ENCODE results near the gene CBLC. TPM values are rescaled to one million over a fixed set of nuclear protein-coding genes. Genes with fewer than 3 reads are reported as not detected.
"Not testable (repeated sequence)": the region's sequence is repeated elsewhere in the genome, so short reads cannot be mapped to it uniquely, and the experiment has no call there.

Gene CBLC
- total RNA-seq, 1 donor from 2014 or later: not detected

DNA sequence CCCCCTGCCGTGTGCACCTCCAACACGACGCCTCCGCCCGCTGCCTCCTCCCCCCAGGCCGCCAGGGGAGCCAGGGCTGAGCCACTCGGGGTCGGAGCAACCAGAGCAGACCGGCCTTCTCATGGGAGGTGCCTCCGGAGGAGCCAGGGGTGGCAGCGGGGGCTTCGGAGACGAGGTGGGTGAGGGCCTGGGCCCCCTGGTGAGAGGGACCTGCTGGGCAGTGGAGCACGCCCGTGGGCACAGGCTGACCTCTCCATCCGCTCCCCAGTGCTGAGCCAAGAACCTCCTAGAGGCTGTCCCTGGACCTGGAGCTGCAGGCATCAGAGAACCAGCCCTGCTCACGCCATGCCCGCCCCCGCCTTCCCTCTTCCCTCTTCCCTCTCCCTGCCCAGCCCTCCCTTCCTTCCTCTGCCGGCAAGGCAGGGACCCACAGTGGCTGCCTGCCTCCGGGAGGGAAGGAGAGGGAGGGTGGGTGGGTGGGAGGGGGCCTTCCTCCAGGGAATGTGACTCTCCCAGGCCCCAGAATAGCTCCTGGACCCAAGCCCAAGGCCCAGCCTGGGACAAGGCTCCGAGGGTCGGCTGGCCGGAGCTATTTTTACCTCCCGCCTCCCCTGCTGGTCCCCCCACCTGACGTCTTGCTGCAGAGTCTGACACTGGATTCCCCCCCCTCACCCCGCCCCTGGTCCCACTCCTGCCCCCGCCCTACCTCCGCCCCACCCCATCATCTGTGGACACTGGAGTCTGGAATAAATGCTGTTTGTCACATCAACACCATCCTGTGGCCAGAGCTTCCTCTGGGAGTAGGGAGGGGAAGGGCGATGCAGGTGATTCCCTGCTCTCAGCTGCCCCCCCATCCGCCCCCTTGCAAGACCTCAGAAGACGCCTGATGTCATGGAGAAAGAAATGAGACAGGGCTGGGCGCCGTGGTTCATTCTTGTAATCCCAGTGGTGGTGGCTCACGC is 43.2 kb downstream of the CBLC start:
- no peak overlapping the region for H3K27ac Mint-ChIP-seq (ENCODE audit: unreplicated experiment)
- H3K27me3 Mint-ChIP-seq (ENCODE audit: low read depth): peaks cover 13% of the 10 kb centered on the region
- H3K9me3 Mint-ChIP-seq (ENCODE audit: low read depth): no peaks in the 10 kb centered on the region
- no peak for DNase-seq (ENCODE audit: low spot score)
- H3K36me3 Mint-ChIP-seq (ENCODE audit: low read depth): no peaks in the 10 kb centered on the region
- TF ChIP-seq, protein P1, sequence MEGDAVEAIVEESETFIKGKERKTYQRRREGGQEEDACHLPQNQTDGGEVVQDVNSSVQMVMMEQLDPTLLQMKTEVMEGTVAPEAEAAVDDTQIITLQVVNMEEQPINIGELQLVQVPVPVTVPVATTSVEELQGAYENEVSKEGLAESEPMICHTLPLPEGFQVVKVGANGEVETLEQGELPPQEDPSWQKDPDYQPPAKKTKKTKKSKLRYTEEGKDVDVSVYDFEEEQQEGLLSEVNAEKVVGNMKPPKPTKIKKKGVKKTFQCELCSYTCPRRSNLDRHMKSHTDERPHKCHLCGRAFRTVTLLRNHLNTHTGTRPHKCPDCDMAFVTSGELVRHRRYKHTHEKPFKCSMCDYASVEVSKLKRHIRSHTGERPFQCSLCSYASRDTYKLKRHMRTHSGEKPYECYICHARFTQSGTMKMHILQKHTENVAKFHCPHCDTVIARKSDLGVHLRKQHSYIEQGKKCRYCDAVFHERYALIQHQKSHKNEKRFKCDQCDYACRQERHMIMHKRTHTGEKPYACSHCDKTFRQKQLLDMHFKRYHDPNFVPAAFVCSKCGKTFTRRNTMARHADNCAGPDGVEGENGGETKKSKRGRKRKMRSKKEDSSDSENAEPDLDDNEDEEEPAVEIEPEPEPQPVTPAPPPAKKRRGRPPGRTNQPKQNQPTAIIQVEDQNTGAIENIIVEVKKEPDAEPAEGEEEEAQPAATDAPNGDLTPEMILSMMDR (IDR thresholded peaks at IDR 0.05): no peak
- peaks cover 14% of the 10 kb centered on the region for H3K4me1 Mint-ChIP-seq (ENCODE audit: low read depth)
- no peak overlapping the region for H3K4me3 Mint-ChIP-seq (ENCODE audit: unreplicated experiment)

DNA sequence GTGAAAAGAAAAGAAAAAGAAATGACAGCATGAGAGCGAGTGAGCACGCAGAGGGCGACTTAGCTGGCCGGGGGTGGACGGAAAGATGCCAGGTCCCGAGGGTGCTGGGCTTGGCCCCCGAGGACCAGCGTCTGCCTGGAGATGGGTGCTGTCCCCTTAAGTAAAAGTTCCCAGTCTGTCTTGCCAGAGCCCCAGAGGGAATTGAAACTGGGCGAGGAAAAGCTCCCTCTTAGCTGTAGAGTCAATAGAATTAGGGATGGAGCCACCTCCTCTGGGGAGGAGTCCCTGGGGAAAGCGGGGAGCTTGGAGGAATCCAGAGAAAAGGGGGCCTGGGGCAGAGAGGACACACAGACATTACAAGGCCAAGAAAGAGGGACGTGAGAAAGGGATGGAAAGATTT is 44.5 kb downstream of the CBLC start:
- peaks cover 21% of the 10 kb centered on the region for H3K27me3 Mint-ChIP-seq (ENCODE audit: low read depth)
- peaks cover 14% of the 10 kb centered on the region for H3K4me1 Mint-ChIP-seq (ENCODE audit: low read depth)
- H3K36me3 Mint-ChIP-seq (ENCODE audit: low read depth): no peaks in the 10 kb centered on the region
- TF ChIP-seq, protein P1 (IDR thresholded peaks at IDR 0.05): no peak
- H3K9me3 Mint-ChIP-seq (ENCODE audit: low read depth): no peaks in the 10 kb centered on the region
- no peak overlapping the region for H3K27ac Mint-ChIP-seq (ENCODE audit: unreplicated experiment)
- DNase-seq (ENCODE audit: low spot score): no peak
- no peak overlapping the region for H3K4me3 Mint-ChIP-seq (ENCODE audit: unreplicated experiment)

DNA sequence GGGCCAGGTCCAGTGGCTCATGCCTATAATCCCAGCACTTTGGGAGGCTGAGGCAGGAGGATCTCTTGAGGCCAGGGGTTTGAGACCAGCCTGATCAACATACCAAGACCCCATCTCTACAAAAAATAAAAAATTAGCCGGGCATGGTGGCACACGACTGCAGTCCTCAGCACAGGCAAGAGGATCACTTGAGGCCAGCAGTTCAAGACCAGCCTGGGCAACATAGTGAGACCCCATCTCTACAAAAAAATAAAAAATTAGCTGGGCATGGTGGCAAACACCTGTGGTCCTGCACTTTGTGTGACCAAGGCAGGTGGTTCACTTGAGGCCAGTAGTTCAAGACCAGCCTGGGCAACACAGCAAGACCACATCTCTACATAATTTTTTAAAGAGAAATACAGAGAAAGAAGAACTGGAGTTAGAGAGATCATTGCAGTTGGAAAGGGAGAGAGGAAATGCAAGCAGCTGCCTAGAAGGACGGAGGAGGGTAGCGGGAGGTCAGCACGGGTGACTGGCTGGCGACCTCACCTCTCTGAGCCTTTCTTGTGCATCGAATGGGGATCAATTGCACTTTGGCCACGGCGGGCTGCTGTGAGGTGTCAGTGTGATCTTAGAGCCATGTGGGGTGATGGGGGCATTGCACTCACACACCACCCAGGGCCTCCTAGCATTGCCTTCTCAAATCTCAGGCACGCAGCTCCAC is 45.1 kb downstream of the CBLC start:
- Mint-ChIP-seq H3K4me3 (ENCODE audit: unreplicated experiment) (no peak overlapping the region), H3K4me1 (ENCODE audit: low read depth) (peaks cover 14% of the 10 kb centered on the region), H3K27me3 (ENCODE audit: low read depth) (peaks cover 23% of the 10 kb centered on the region), H3K9me3 (ENCODE audit: low read depth) (no peaks in the 10 kb centered on the region), H3K36me3 (ENCODE audit: low read depth) (no peaks in the 10 kb centered on the region), H3K27ac (ENCODE audit: unreplicated experiment) (no peak overlapping the region)
- TF ChIP-seq, protein P1 (IDR thresholded peaks at IDR 0.05): no peak
- DNase-seq (ENCODE audit: low spot score): no peak

DNA sequence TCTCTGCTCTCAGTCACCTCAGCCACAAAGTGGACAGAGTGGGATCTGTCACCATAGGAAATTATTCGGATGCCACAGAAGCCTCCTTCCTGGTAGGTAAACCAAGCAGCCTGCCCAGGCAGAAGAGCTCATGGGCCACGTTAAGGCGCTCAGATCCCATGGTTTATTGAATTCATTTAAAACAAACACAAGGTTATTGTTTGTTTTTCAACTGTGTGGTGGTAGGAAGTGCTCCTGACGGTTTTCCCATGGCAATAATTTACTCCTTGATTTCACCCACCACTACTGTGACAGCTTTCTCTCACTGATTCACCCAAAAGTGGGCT is 45.6 kb downstream of the CBLC start:
- TF ChIP-seq, protein P1 (IDR thresholded peaks at IDR 0.05): no peak
- Mint-ChIP-seq H3K27ac (ENCODE audit: unreplicated experiment) (no peak overlapping the region), H3K27me3 (ENCODE audit: low read depth) (peaks cover 21% of the 10 kb centered on the region), H3K9me3 (ENCODE audit: low read depth) (no peaks in the 10 kb centered on the region), H3K4me3 (ENCODE audit: unreplicated experiment) (no peak overlapping the region), H3K4me1 (ENCODE audit: low read depth) (peaks cover 14% of the 10 kb centered on the region), H3K36me3 (ENCODE audit: low read depth) (no peaks in the 10 kb centered on the region)
- no peak for DNase-seq (ENCODE audit: low spot score)

DNA sequence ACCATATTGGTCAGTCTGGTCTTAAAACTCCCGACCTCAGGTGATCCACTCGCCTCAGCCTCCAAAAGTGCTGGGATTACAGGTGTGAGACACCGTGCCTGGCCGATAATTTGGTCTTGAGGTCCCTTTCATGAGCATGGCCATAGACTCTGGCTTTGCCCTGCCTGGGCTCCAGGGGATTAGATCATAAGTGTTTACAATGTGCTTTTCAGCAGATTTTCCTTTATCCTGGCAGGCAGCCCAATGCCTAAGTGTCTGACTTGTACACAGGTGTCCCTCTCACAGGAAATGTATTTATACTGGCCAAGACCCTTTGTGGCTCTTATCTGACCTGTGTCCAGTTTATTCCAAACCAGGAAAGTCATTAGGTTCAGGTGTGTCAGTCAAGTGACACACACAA is 47.1 kb downstream of the CBLC start:
- H3K27ac Mint-ChIP-seq (ENCODE audit: unreplicated experiment): no peak overlapping the region
- DNase-seq (ENCODE audit: low spot score): no peak
- H3K36me3 Mint-ChIP-seq (ENCODE audit: low read depth): no peaks in the 10 kb centered on the region
- H3K4me3 Mint-ChIP-seq (ENCODE audit: unreplicated experiment): no peak overlapping the region
- peaks cover 21% of the 10 kb centered on the region for H3K27me3 Mint-ChIP-seq (ENCODE audit: low read depth)
- TF ChIP-seq, protein P1 (IDR thresholded peaks at IDR 0.05): no peak
- no peaks in the 10 kb centered on the region for H3K9me3 Mint-ChIP-seq (ENCODE audit: low read depth)
- peaks cover 15% of the 10 kb centered on the region for H3K4me1 Mint-ChIP-seq (ENCODE audit: low read depth)

DNA sequence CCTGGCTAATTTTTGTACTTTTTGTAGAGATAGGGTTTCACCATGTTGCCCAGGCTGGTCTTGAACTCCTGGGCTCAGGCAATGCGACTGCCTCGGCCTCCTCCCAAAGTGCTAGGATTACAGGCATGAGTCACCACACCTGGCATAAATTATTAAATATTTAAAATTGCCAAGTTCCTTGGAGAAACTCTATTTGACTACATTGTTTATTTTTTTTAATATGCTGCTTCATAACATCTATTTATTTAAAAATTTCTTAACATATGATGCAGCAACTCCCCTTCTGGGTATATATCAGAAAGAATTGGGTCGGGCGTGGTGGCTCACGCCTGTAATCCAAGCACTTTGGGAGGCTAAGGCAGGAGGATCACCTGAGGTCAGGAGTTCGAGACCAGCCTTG is 55.2 kb downstream of the CBLC start:
- not testable (repeated sequence) for H3K27ac Mint-ChIP-seq (ENCODE audit: unreplicated experiment); H3K9me3 Mint-ChIP-seq (ENCODE audit: low read depth); H3K4me1 Mint-ChIP-seq (ENCODE audit: low read depth); H3K4me3 Mint-ChIP-seq (ENCODE audit: unreplicated experiment); DNase-seq (ENCODE audit: low spot score); H3K36me3 Mint-ChIP-seq (ENCODE audit: low read depth)
- H3K27me3 Mint-ChIP-seq (ENCODE audit: low read depth): peaks cover 13% of the 10 kb centered on the region

DNA sequence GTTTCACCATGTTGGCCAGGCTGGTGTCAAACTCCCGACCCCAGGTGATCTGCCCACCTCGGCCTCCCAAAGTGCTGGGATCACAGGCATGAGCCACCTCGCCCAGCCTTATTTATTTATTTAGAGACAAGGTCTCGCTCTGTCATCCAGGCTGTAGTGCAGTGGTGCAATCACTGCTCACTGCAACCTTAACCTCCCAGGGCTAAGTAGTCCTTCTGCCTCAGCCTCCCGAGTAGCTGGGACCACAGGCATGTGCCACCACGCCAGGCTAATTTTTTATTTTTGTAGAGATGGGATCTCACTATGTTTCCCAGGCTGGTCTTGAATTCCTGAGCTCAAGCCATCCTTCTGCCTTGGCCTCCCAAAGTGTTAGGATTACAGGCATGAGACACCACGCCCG is 56.7 kb downstream of the CBLC start:
- not testable (repeated sequence) for DNase-seq (ENCODE audit: low spot score); H3K4me1 Mint-ChIP-seq (ENCODE audit: low read depth); H3K27ac Mint-ChIP-seq (ENCODE audit: unreplicated experiment); H3K36me3 Mint-ChIP-seq (ENCODE audit: low read depth); H3K9me3 Mint-ChIP-seq (ENCODE audit: low read depth); H3K4me3 Mint-ChIP-seq (ENCODE audit: unreplicated experiment)
- peaks cover 13% of the 10 kb centered on the region for H3K27me3 Mint-ChIP-seq (ENCODE audit: low read depth)
